RWPE1 (cell line): ENCODE data around the gene S100A2.
A peak's percentile ranks its signal among the peaks of the same experiment; 100 is the strongest.

Experiments used
- CTCF ChIA-PET: fragments of 350-600 bp; sonication (Branson Sonifier 250); formaldehyde crosslinking; extraction: SDS; loops from one replicate; lab custom pipeline; 2021; lab: Yijun Ruan, JAX
- POLR2A ChIA-PET: fragments of 400-600 bp; formaldehyde crosslinking; extraction: SDS; loops from one replicate; lab custom pipeline; 2020; ENCODE audit warnings: antibody characterized with exemption; ENCODE audit not compliant: low non-redundant PET; lab: Yijun Ruan, JAX
- DNase-seq: peaks from one replicate; pipeline ENCODE4 v3.0.0; 2012; ENCODE audit warnings: low spot score
- H3K27ac ChIP-seq: fragments of 450-650 bp; 2 replicates; pipeline ENCODE4 v1.5.1; 2017
- CTCF ChIP-seq: fragments of 450-650 bp; conservative IDR thresholded peaks from 2 replicates; pipeline ENCODE4 v1.5.1; 2017; ENCODE audit warnings: low read depth, mild to moderate bottlenecking

Gene S100A2

DNA sequence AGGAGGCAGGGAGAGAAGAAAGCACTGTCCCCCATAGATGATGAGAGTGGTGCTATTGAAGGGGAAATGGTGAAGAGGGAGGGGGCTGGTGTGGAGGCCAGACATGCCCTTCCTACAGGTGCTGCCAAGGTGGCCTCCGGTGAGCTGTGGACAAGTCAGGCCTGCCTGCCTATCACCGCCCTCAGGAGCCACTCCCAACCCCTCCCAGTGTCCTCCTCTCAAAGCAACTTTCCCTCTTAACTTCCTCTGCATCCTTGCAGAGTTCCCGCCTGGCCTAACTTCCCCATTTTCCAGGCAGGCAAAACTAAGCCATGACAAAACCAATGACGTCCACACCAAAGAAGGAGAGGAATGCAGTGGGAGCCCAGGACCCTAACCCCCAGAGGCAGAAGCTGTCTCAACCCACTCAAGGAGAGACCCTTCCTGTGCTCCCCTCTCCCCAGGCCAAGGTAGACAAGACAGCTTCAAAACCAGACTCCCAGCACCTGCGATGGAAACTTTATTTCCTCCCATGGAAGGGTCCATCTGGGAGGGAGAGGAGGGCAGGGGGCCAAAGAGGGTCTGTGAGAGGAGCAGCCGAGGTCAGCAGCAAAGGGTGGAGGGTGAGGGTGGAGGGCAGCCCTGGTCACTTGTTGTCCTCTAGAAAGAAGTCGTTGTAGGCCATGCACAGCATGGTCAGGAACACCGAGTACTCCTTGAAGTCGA, 28.8 kb downstream of the S100A2 start:
- no peak for TF ChIP-seq CTCF
- POLR2A ChIA-PET = interaction anchor here (0.9 to 2.4 kb wide), 4 partner anchors 23 to 29 kb away, joined by 3 to 21 read pairs (median 6); no protein-coding TSS in a partner anchor

GRCh38 chr1:153536012-153536670, 29.5 kb downstream of the S100A2 start:
- no peak for TF ChIP-seq CTCF
- ChIA-PET POLR2A (interaction anchor here (0.8 to 2.4 kb wide), 7 partner anchors 10 to 32 kb away, joined by 3 to 21 read pairs (median 8); partner anchors contain the start of gene S100A2), CTCF (interaction anchor here (5.3 kb wide), 1 partner anchor 33 kb away, joined by 32 read pairs; no protein-coding TSS in a partner anchor)
- H3K27ac ChIP-seq = peak overlapping the region; percentile 99
- DNase-seq = peak; percentile 75

More for the DNA sequence above, 28.8 kb downstream of the S100A2 start:
- peak overlapping the region; percentile 99 for H3K27ac ChIP-seq
- CTCF ChIA-PET = interaction anchor here (0.7 kb wide), 2 partner anchors 72 to 146 kb away, joined by 3 to 4 read pairs; partner anchors contain the start of gene S100A8
- DNase-seq = no peak

DNA sequence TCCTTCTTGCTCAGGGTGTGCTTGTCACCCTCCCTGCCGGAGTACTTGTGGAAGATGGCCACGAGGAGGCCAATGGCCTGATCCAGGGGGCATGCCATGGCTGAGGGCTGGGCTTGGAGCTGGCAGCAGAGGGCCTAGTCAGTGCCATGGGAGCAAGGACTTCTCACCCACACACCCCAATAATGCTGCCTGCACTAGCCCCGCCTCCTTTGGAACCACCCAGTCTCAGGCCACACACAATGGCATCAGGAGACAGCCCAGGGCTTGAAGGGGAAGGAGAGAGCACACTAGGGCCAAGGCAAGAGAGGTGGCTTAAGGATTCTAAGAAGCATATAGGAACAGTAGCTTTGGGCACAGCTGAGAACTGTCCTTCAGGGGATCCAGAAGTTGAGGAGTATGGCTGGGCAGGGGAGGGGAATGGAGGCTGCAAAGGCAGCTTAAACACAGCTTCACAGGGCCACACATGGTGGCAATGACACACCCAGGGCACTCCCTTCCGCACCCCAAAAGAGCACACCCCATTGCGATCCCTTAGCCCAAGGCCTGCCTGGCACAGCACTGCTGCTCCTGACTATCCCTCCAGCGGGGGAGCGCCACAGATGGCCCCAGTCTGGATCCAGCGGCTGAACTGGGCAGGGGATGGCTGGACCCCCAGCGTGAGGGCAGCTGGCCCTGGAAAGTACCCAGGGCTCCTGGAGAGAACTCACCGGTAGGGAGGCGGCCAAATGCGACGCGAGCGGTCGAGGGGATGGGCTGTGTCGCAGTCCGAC, 30.2 kb downstream of the S100A2 start, which contains the start of gene S100A6:
Gene S100A6 (minus strand): TSS at position 750 of the 770 bp plus-strand sequence. CDS start 652 bp downstream, at position 98.
- CTCF ChIA-PET = interaction anchor here (0.5 to 5.3 kb wide), 2 partner anchors 19 to 33 kb away, joined by 4 to 32 read pairs; no protein-coding TSS in a partner anchor
- TF ChIP-seq CTCF = no peak
- POLR2A ChIA-PET = interaction anchor here (0.6 to 2.4 kb wide), 11 partner anchors 9 to 33 kb away, joined by 3 to 21 read pairs (median 5); partner anchors contain the start of genes S100A2 and S100A4
- H3K27ac ChIP-seq = peak within 1 kb of the TSS; percentile 99
- no peak for DNase-seq

GRCh38 chr1:153534925-153535241, 30.8 kb downstream of the S100A2 start:
- POLR2A ChIA-PET = interaction anchor here (0.6 to 2.4 kb wide), 7 partner anchors 9 to 33 kb away, joined by 3 to 21 read pairs (median 8); partner anchors contain the start of genes S100A2 and S100A4
- TF ChIP-seq CTCF = no peak
- H3K27ac ChIP-seq = peak overlapping the region; percentile 99
- DNase-seq = no peak
- CTCF ChIA-PET = interaction anchor here (5.3 kb wide), 1 partner anchor 34 kb away, joined by 32 read pairs; no protein-coding TSS in a partner anchor

DNA sequence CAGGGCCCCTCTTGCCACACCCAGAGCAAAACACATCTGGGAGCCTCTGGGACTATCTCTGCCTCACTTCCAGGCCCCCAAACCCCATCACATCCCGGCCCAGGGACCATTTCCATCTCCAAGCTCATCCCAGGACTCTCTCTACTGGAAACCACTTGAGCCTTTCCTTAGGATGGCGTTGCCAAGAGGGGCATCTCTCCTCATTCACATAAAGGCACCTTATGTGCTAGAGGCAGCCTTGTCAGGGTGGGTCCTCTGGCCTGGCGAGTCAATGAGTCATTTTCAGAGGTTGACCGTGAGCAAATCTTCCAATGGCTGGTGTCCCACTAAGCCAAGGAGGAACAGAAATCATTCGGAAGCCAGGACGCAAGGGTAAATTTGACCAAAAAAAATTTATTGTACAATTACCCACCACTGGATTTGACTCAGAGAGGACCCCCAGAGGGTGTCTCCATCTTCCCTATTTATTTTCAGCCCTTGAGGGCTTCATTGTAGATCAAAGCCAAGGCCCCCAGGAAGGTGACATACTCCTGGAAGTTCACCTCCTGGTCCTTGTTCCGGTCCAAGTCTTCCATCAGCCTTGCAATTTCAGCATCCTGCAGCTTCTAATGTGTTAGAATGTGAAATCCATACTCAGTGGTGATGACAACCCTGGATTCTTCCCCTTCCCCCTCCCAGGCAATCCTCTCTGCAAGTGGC, 31.3 kb downstream of the S100A2 start:
- peak overlapping the region; percentile 99 for H3K27ac ChIP-seq
- POLR2A ChIA-PET = interaction anchor here (0.6 to 2.4 kb wide), 8 partner anchors 9 to 34 kb away, joined by 3 to 21 read pairs (median 7); partner anchors contain the start of genes S100A2 and S100A4
- CTCF ChIA-PET = interaction anchor here (1.3 to 5.3 kb wide), 3 partner anchors 17 to 181 kb away, joined by 3 to 32 read pairs (median 6); no protein-coding TSS in a partner anchor
- no peak for TF ChIP-seq CTCF
- peak; percentile 20 for DNase-seq
